ENCODE data around the gene CTXN1. TPM values are rescaled to one million over a fixed set of nuclear protein-coding genes. Genes with fewer than 3 reads are reported as not detected.
A peak's percentile ranks its signal among the peaks of the same experiment; 100 is the strongest.

Gene CTXN1
- total RNA-seq, 1 donor from 2014 or later = 55.9 TPM

DNA sequence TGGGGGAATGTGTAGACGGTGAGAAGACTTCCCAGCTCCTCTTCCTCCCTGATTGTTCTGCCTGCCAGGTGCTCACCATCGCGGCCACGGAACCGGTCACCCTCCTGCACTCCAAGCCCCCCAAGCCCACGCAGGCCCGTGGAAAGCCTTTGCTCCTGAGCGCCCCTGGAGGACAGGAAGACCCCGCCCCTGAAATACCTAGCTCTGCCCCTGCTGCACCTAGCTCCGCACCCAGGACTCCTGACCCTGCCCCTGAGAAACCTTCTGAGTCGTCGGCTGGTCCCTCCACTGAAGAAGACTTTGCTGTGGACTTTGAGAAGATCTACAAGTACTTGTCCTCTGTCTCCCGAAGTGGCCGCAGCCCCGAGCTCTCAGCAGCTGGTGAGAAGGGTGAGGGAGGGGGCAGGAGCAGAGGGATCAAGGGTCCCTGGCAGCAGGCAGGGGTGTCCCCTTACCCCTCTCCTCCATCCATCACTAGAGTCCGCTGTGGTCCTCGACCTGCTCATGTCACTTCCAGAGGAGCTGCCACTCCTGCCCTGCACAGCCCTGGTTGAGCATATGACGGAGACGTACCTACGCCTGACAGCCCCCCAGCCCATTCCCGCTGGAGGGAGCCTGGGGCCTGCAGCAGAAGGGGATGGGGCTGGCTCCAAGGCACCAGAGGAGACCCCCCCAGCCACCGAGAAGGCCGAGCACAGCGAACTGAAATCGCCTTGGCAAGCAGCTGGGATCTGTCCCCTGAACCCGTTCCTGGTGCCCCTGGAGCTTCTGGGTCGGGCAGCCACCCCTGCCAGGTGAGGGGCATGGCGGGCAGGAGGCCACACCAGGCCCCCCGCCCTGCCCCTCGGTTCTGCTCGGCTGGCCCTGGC, 3.7 kb downstream of the CTXN1 start:
- Mint-ChIP-seq H3K27me3 (ENCODE audit: low read depth, unreplicated experiment) (no peaks in the 10 kb centered on the region), H3K4me1 (ENCODE audit: low read depth, unreplicated experiment) (peaks cover 8% of the 10 kb centered on the region), H3K9me3 (ENCODE audit: unreplicated experiment) (no peaks in the 10 kb centered on the region), H3K36me3 (ENCODE audit: low read depth, unreplicated experiment) (peaks cover 2% of the 10 kb centered on the region), H3K27ac (ENCODE audit: unreplicated experiment) (no peak overlapping the region), H3K4me3 (ENCODE audit: unreplicated experiment) (peak overlapping the region; percentile 75)
- Histone ChIP-seq H3K9me3 (ENCODE audit: insufficient read depth, low read depth, low read length) (no peaks in the 10 kb centered on the region), H4K20me1 (ENCODE audit: insufficient read depth, low read length) (peaks cover 17% of the 10 kb centered on the region), H2AFZ (ENCODE audit: low read depth, low read length) (no peak overlapping the region), H3K36me3 (ENCODE audit: insufficient read depth, low read length) (peaks cover 3% of the 10 kb centered on the region), H3K79me2 (ENCODE audit: insufficient read depth, low read length) (peaks cover 6% of the 10 kb centered on the region), H3K27me3 (ENCODE audit: insufficient read depth, low read length) (peaks cover 7% of the 10 kb centered on the region), H3K4me3 (ENCODE audit: insufficient read depth, low read depth, low read length) (no peak overlapping the region), H3K4me2 (ENCODE audit: low read length) (peak overlapping the region; percentile 99), H3K9ac (ENCODE audit: low read length) (peak overlapping the region; percentile 84), H3K27ac (ENCODE audit: low read depth, low read length) (no peak overlapping the region), H3K4me1 (ENCODE audit: insufficient read depth, low read length) (peaks cover 24% of the 10 kb centered on the region)
- no peak for TF ChIP-seq EZH2 (IDR thresholded peaks at IDR 0.05; ENCODE audit: insufficient read depth, low read length)
- TF ChIP-seq, protein P1, sequence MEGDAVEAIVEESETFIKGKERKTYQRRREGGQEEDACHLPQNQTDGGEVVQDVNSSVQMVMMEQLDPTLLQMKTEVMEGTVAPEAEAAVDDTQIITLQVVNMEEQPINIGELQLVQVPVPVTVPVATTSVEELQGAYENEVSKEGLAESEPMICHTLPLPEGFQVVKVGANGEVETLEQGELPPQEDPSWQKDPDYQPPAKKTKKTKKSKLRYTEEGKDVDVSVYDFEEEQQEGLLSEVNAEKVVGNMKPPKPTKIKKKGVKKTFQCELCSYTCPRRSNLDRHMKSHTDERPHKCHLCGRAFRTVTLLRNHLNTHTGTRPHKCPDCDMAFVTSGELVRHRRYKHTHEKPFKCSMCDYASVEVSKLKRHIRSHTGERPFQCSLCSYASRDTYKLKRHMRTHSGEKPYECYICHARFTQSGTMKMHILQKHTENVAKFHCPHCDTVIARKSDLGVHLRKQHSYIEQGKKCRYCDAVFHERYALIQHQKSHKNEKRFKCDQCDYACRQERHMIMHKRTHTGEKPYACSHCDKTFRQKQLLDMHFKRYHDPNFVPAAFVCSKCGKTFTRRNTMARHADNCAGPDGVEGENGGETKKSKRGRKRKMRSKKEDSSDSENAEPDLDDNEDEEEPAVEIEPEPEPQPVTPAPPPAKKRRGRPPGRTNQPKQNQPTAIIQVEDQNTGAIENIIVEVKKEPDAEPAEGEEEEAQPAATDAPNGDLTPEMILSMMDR (IDR thresholded peaks at IDR 0.05; ENCODE audit: insufficient read depth, low read depth, low read length) = no peak
- no peak for FAIRE-seq
- DNase-seq (ENCODE audit: low read depth) = no peak

DNA sequence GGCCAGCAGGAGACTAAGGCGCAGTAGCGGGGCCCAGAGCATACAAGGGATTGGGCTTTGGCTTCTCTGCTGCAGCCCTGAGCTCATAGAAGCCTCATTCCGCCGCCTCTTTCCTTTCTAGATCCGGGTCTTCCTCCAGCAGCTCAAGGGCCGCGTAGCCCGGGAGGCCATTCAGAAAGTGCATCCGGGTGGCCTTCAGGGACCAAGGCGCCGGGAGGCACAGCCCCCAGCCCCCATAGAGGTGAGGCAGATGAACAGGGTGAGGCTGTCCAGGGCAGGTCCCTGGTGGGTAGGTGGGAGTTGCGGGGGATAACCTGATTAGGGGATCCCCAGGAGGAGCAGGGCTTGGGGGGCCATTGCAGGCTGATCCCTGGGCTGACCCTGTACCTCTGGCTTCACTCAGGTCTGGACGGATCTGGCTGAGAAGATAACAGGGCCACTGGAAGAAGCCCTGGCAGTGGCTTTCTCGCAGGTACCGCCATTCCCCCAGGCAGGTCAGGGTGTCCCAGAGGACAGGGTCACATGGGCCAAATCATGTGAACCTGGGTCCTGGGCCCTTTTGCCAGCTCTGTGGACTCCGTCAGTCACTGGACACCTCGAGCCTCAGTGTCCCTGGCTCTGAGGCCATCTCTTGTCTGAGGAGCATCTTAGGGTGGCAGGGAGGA, 4.5 kb downstream of the CTXN1 start:
- no peak for TF ChIP-seq EZH2 (IDR thresholded peaks at IDR 0.05; ENCODE audit: insufficient read depth, low read length)
- TF ChIP-seq, protein P1 (IDR thresholded peaks at IDR 0.05; ENCODE audit: insufficient read depth, low read depth, low read length) = no peak
- H3K27ac ChIP-seq (ENCODE audit: low read depth, low read length) = peak overlapping the region; percentile 83
- H3K4me1 Mint-ChIP-seq (ENCODE audit: low read depth, unreplicated experiment) = peaks cover 7% of the 10 kb centered on the region
- no peak for FAIRE-seq
- H3K27me3 Mint-ChIP-seq (ENCODE audit: low read depth, unreplicated experiment) = peaks cover 3% of the 10 kb centered on the region
- H3K9me3 Mint-ChIP-seq (ENCODE audit: unreplicated experiment) = no peaks in the 10 kb centered on the region
- peak overlapping the region; percentile 84 for H3K9ac ChIP-seq (ENCODE audit: low read length)
- H3K4me3 ChIP-seq (ENCODE audit: insufficient read depth, low read depth, low read length) = peak overlapping the region; percentile 69
- H3K27me3 ChIP-seq (ENCODE audit: insufficient read depth, low read length) = peaks cover 13% of the 10 kb centered on the region
- peaks cover 6% of the 10 kb centered on the region for H3K79me2 ChIP-seq (ENCODE audit: insufficient read depth, low read length)
- H3K27ac Mint-ChIP-seq (ENCODE audit: unreplicated experiment) = peak overlapping the region; percentile 26
- peak overlapping the region; percentile 81 for H2AFZ ChIP-seq (ENCODE audit: low read depth, low read length)
- H3K9me3 ChIP-seq (ENCODE audit: insufficient read depth, low read depth, low read length) = no peaks in the 10 kb centered on the region
- H3K4me3 Mint-ChIP-seq (ENCODE audit: unreplicated experiment) = peak overlapping the region; percentile 82
- H3K36me3 Mint-ChIP-seq (ENCODE audit: low read depth, unreplicated experiment) = peaks cover under 1% of the 10 kb centered on the region
- H3K4me2 ChIP-seq (ENCODE audit: low read length) = peak overlapping the region; percentile 99
- peaks cover 17% of the 10 kb centered on the region for H4K20me1 ChIP-seq (ENCODE audit: insufficient read depth, low read length)
- peaks cover 3% of the 10 kb centered on the region for H3K36me3 ChIP-seq (ENCODE audit: insufficient read depth, low read length)
- peaks cover 28% of the 10 kb centered on the region for H3K4me1 ChIP-seq (ENCODE audit: insufficient read depth, low read length)
- no peak for DNase-seq (ENCODE audit: low read depth)
